Calu3 (cell line): ENCODE results near the gene IFI44L. TPM values are rescaled to one million over a fixed set of nuclear protein-coding genes. Genes with fewer than 3 reads are reported as not detected.
A peak's percentile ranks its signal among the peaks of the same experiment; 100 is the strongest.

Source experiments
- BruUV-seq: library from RNA; stranded (reverse); fragments of 400-500 nt; replicated peaks from 2 replicates; lab custom pipeline; 2021; lab: Mats Ljungman, UMichigan
- CTCF ChIA-PET: fragments of 300-600 bp; sonication (Branson Sonifier 250); formaldehyde crosslinking; loops from one replicate; lab custom pipeline; 2022; ENCODE audit warnings: antibody characterized with exemption; lab: Charles Lee
- DNase-seq: peaks from one replicate; pipeline ENCODE4 v3.0.0; 2022
- H3K27ac Mint-ChIP-seq: one replicate; pipeline ENCODE4 v1.8.0; 2022; ENCODE audit warnings: mixed read lengths; ENCODE audit not compliant: unreplicated experiment
- H3K27me3 Mint-ChIP-seq: one replicate; pipeline ENCODE4 v1.8.0; 2022; ENCODE audit warnings: mixed read lengths; ENCODE audit not compliant: unreplicated experiment
- H3K36me3 Mint-ChIP-seq: one replicate; pipeline ENCODE4 v1.8.0; 2022; ENCODE audit warnings: mild to moderate bottlenecking, moderate library complexity, mixed read lengths; ENCODE audit not compliant: insufficient read depth, unreplicated experiment
- H3K4me1 Mint-ChIP-seq: one replicate; pipeline ENCODE4 v1.8.0; 2022; ENCODE audit warnings: mild to moderate bottlenecking, low read depth, mixed read lengths; ENCODE audit not compliant: unreplicated experiment
- H3K4me3 Mint-ChIP-seq: one replicate; pipeline ENCODE4 v1.8.0; 2022; ENCODE audit warnings: mild to moderate bottlenecking, low read depth, moderate library complexity, mixed read lengths; ENCODE audit not compliant: unreplicated experiment
- H3K9me3 Mint-ChIP-seq: one replicate; pipeline ENCODE4 v1.8.0; 2022; ENCODE audit warnings: low read depth, mixed read lengths; ENCODE audit not compliant: unreplicated experiment
- CTCF ChIP-seq: fragments of 200-600 bp; IDR thresholded peaks from one replicate; pipeline ENCODE4 v1.8.0; 2022; ENCODE audit warnings: antibody characterized with exemption; ENCODE audit not compliant: unreplicated experiment
- intact Hi-C: fragments of 100-400 bp; cut with micrococcal nuclease; formaldehyde crosslinking; loops from one replicate; pipeline ENCODE4 v1.10.0; 2022; ENCODE audit not compliant: unreplicated experiment
- total RNA-seq: library from RNA; stranded (reverse); gene quantifications from 2 replicates; pipeline ENCODE4 v1.2.3, GENCODE V29; 2022

IFI44L gene
- total RNA-seq, 1 experiment from 2014 or later, result 82.0 TPM

GRCh38 chr1:78645723-78646122, 25.5 kb downstream of the IFI44L start:
- BruUV-seq, result no TSS peak
- H3K9me3 Mint-ChIP-seq, result peaks cover 16% of the 10 kb centered on the region
- peaks cover 9% of the 10 kb centered on the region for H3K36me3 Mint-ChIP-seq
- no peak overlapping the region for H3K4me3 Mint-ChIP-seq
- DNase-seq, result no peak
- CTCF ChIA-PET, result interaction anchor here (0.7 kb wide), 1 partner anchor 1172 kb away, joined by 3 read pairs; no protein-coding TSS in a partner anchor
- peaks cover 7% of the 10 kb centered on the region for H3K4me1 Mint-ChIP-seq
- TF ChIP-seq CTCF, result no peak
- H3K27me3 Mint-ChIP-seq, result no peaks in the 10 kb centered on the region
- no peak overlapping the region for H3K27ac Mint-ChIP-seq
- intact Hi-C loops, result no loop called here

GRCh38 chr1:78647238-78647637, 27.0 kb downstream of the IFI44L start:
- no TSS peak for BruUV-seq
- Mint-ChIP-seq H3K9me3 (peaks cover 16% of the 10 kb centered on the region), H3K27me3 (no peaks in the 10 kb centered on the region), H3K4me3 (no peak overlapping the region), H3K27ac (no peak overlapping the region), H3K36me3 (peaks cover 19% of the 10 kb centered on the region), H3K4me1 (peaks cover 7% of the 10 kb centered on the region)
- TF ChIP-seq CTCF, result no peak
- DNase-seq, result no peak
- intact Hi-C loops, result no loop called here
- CTCF ChIA-PET, result no interaction called here

- Mint-ChIP-seq H3K4me3 (peak within 1 kb of the TSS; percentile 78), H3K36me3 (peaks cover 23% of the 10 kb centered on the region), H3K27ac (peak within 1 kb of the TSS; percentile 63), H3K9me3 (peaks cover 8% of the 10 kb centered on the region), H3K27me3 (no peaks in the 10 kb centered on the region), H3K4me1 (peaks cover 7% of the 10 kb centered on the region)
- BruUV-seq, result no TSS peak
- TF ChIP-seq CTCF, result no peak
- DNase-seq, result peak; percentile 80
- intact Hi-C loops, result loop anchor here (1.0 kb wide), 1 partner anchor 29 kb away; the partner anchor contains the start of gene IFI44L
- CTCF ChIA-PET, result no interaction called here
These were observed 29.4 kb downstream of the IFI44L start, which contains the start of gene IFI44 for GRCh38 chr1:78649628-78650027. Gene IFI44 (plus strand): TSS chr1:78649831. CDS start chr1:78650196, 365 bp downstream.

GRCh38 chr1:78650114-78650660, 29.9 kb downstream of the IFI44L start:
- Mint-ChIP-seq H3K27me3 (no peaks in the 10 kb centered on the region), H3K27ac (peak overlapping the region; percentile 63), H3K9me3 (peaks cover 8% of the 10 kb centered on the region), H3K36me3 (peaks cover 23% of the 10 kb centered on the region), H3K4me1 (peaks cover 7% of the 10 kb centered on the region), H3K4me3 (peak overlapping the region; percentile 78)
- CTCF ChIA-PET, result no interaction called here
- intact Hi-C loops, result no loop called here
- BruUV-seq, result TSS peak; percentile 60
- no peak for DNase-seq
- no peak for TF ChIP-seq CTCF
